Trophoblast cell (in vitro differentiated cells and primary cell): Measurements from ENCODE around the gene KRTAP12-3.

ENCODE experiments used
- DNase-seq, 2 donors: peaks; one replicate each; pipeline ENCODE4 v3.0.0-alpha.2; 2016
- H2AFZ ChIP-seq: 2 replicates; pipeline ENCODE4 v1.6.1; 2013; ENCODE audit warnings: low read length, moderate library complexity, mild to moderate bottlenecking; ENCODE audit not compliant: insufficient read depth, poor library complexity
- H2AK5ac ChIP-seq: 2 replicates; pipeline ENCODE4 v1.6.1; 2013; ENCODE audit warnings: mild to moderate bottlenecking, low read length
- H2BK120ac ChIP-seq: 2 replicates; pipeline ENCODE4 v1.6.1; 2013; ENCODE audit warnings: low read length, mild to moderate bottlenecking, moderate library complexity; ENCODE audit not compliant: insufficient read depth, poor library complexity
- H2BK12ac ChIP-seq: 2 replicates; pipeline ENCODE4 v1.6.1; 2013; ENCODE audit warnings: mild to moderate bottlenecking, low read length, moderate library complexity
- H2BK5ac ChIP-seq: 2 replicates; pipeline ENCODE4 v1.6.1; 2013; ENCODE audit warnings: low read length, low read depth, moderate library complexity, mild to moderate bottlenecking; ENCODE audit not compliant: poor library complexity
- H3K14ac ChIP-seq: 2 replicates; pipeline ENCODE4 v1.6.1; 2013; ENCODE audit warnings: mild to moderate bottlenecking, low read length
- H3K18ac ChIP-seq: 2 replicates; pipeline ENCODE4 v1.6.1; 2013; ENCODE audit warnings: mild to moderate bottlenecking, low read length
- H3K23ac ChIP-seq: 2 replicates; pipeline ENCODE4 v1.6.1; 2013; ENCODE audit warnings: low read length
- H3K27ac ChIP-seq: 2 replicates; pipeline ENCODE4 v1.5.1; 2013; ENCODE audit warnings: low read depth, mild to moderate bottlenecking, inconsistent platforms, low read length, moderate library complexity
- H3K27me3 ChIP-seq: 2 replicates; pipeline ENCODE4 v1.6.1; 2013; ENCODE audit warnings: inconsistent platforms, mild to moderate bottlenecking, low read length, moderate library complexity; ENCODE audit not compliant: insufficient read depth
- H3K36me3 ChIP-seq, 2 experiments: 1 replicate in 1 of 2; 2 replicates in 1 of 2; pipeline ENCODE4 v1.6.1; 2013; ENCODE audit warnings: low read length in 2 of 2, mild to moderate bottlenecking in 2 of 2, moderate library complexity in 1 of 2; ENCODE audit not compliant: insufficient read depth in 2 of 2, control insufficient read depth in 1 of 2
- H3K4ac ChIP-seq: 2 replicates; pipeline ENCODE4 v1.6.1; 2013; ENCODE audit warnings: low read depth, mild to moderate bottlenecking, low read length, moderate library complexity
- H3K4me1 ChIP-seq, 2 experiments: 1 replicate in 1 of 2; 2 replicates in 1 of 2; pipeline ENCODE4 v1.6.1; 2013; ENCODE audit warnings: low read length in 2 of 2, mild to moderate bottlenecking in 2 of 2, moderate library complexity in 1 of 2; ENCODE audit not compliant: insufficient read depth in 2 of 2, control insufficient read depth in 1 of 2
- H3K4me2 ChIP-seq: 2 replicates; pipeline ENCODE4 v1.6.1; 2013; ENCODE audit warnings: inconsistent platforms, mild to moderate bottlenecking, low read length, moderate library complexity
- H3K4me3 ChIP-seq: 2 replicates; pipeline ENCODE4 v1.5.1; 2013; ENCODE audit warnings: mild to moderate bottlenecking, low read depth, low read length, inconsistent platforms
- H3K79me1 ChIP-seq: one replicate; pipeline ENCODE4 v1.6.1; 2013; ENCODE audit warnings: low read length
- H3K79me2 ChIP-seq: 2 replicates; pipeline ENCODE4 v1.6.1; 2013; ENCODE audit warnings: low read length, mild to moderate bottlenecking; ENCODE audit not compliant: control insufficient read depth, insufficient read depth, poor library complexity
- H3K9ac ChIP-seq: 2 replicates; pipeline ENCODE4 v1.6.1; 2013; ENCODE audit warnings: mild to moderate bottlenecking, low read length
- H3K9me3 ChIP-seq: 2 replicates; pipeline ENCODE4 v1.6.1; 2013; ENCODE audit warnings: low read depth, mild to moderate bottlenecking, control low read depth, inconsistent platforms, low read length; ENCODE audit not compliant: insufficient read depth
- H4K12ac ChIP-seq: 2 replicates; pipeline ENCODE4 v1.6.1; 2013; ENCODE audit warnings: low read depth, mild to moderate bottlenecking, low read length, moderate library complexity
- H4K8ac ChIP-seq: 2 replicates; pipeline ENCODE4 v1.6.1; 2013; ENCODE audit warnings: low read depth, mild to moderate bottlenecking, low read length, moderate library complexity
- H4K91ac ChIP-seq: one replicate; pipeline ENCODE4 v1.6.1; 2013; ENCODE audit warnings: low read depth, mild to moderate bottlenecking, low read length, moderate library complexity
- WGBS: extraction: QIAGEN DNeasy Blood & Tissue Kit; methylation state at CpG from one replicate; pipeline ENCODE4 v1.1.7; 2013; ENCODE audit warnings: missing lambda C conversion rate; ENCODE audit not compliant: insufficient read length, insufficient coverage; ENCODE audit errors: extremely low coverage; 5-methylcytosine and 5-hydroxymethylcytosine counted together

KRTAP12-3 gene

GRCh38 chr21:44667612-44668011, 9.9 kb downstream of the KRTAP12-3 start:
- no peaks in the 10 kb centered on the region for H3K27me3 ChIP-seq
- DNase-seq: no peak
- H4K8ac ChIP-seq: no peak overlapping the region
- H3K4me2 ChIP-seq: no peak overlapping the region
- H4K12ac ChIP-seq: no peak overlapping the region
- WGBS: no CpG with 5 or more reads among the region's 1 CpG
- no peak overlapping the region for H3K27ac ChIP-seq
- H2BK5ac ChIP-seq: no peak overlapping the region
- no peak overlapping the region for H3K18ac ChIP-seq
- H2AFZ ChIP-seq: no peak overlapping the region
- no peak overlapping the region for H3K4me3 ChIP-seq
- H3K4ac ChIP-seq: no peak overlapping the region
- no peak overlapping the region for H2AK5ac ChIP-seq
- peaks cover 19% of the 10 kb centered on the region for H3K9me3 ChIP-seq
- H3K79me2 ChIP-seq: peaks cover 2% of the 10 kb centered on the region
- no peak overlapping the region for H2BK12ac ChIP-seq
- H4K91ac ChIP-seq: no peak overlapping the region
- no peak overlapping the region for H3K14ac ChIP-seq
- H2BK120ac ChIP-seq: no peak overlapping the region
- no peaks in the 10 kb centered on the region for H3K36me3 ChIP-seq
- no peaks in the 10 kb centered on the region for H3K4me1 ChIP-seq
- no peak overlapping the region for H3K23ac ChIP-seq
- H3K9ac ChIP-seq: no peak overlapping the region
- H3K79me1 ChIP-seq: no peaks in the 10 kb centered on the region

GRCh38 chr21:44670642-44671432, 13.1 kb downstream of the KRTAP12-3 start:
- no peak overlapping the region for H3K23ac ChIP-seq
- H2BK120ac ChIP-seq: no peak overlapping the region
- no peak overlapping the region for H4K91ac ChIP-seq
- H3K4me2 ChIP-seq: no peak overlapping the region
- no peak for DNase-seq
- H3K79me2 ChIP-seq: peaks cover 2% of the 10 kb centered on the region
- H3K9ac ChIP-seq: peak overlapping the region; percentile 37
- no peaks in the 10 kb centered on the region for H3K36me3 ChIP-seq
- no peak overlapping the region for H3K18ac ChIP-seq
- no peak overlapping the region for H4K8ac ChIP-seq
- no CpG with 5 or more reads among the region's 3 CpGs for WGBS
- no peak overlapping the region for H3K4ac ChIP-seq
- no peak overlapping the region for H2AK5ac ChIP-seq
- no peak overlapping the region for H2AFZ ChIP-seq
- no peak overlapping the region for H2BK5ac ChIP-seq
- no peak overlapping the region for H3K4me3 ChIP-seq
- peaks cover 19% of the 10 kb centered on the region for H3K9me3 ChIP-seq
- no peak overlapping the region for H3K14ac ChIP-seq
- no peaks in the 10 kb centered on the region for H3K27me3 ChIP-seq
- no peak overlapping the region for H2BK12ac ChIP-seq
- H3K4me1 ChIP-seq: no peaks in the 10 kb centered on the region
- H4K12ac ChIP-seq: no peak overlapping the region
- H3K27ac ChIP-seq: no peak overlapping the region
- H3K79me1 ChIP-seq: no peaks in the 10 kb centered on the region

GRCh38 chr21:44671911-44672310, 14.2 kb downstream of the KRTAP12-3 start:
- WGBS: no CpG with 5 or more reads among the region's 1 CpG

GRCh38 chr21:44677881-44678280, 20.1 kb downstream of the KRTAP12-3 start:
- no peak overlapping the region for H2BK12ac ChIP-seq
- WGBS: no CpG with 5 or more reads among the region's 13 CpGs
- no peak overlapping the region for H3K4ac ChIP-seq
- H3K79me1 ChIP-seq: no peaks in the 10 kb centered on the region
- no peak overlapping the region for H3K4me3 ChIP-seq
- H2BK5ac ChIP-seq: no peak overlapping the region
- no peak overlapping the region for H3K27ac ChIP-seq
- H2AFZ ChIP-seq: no peak overlapping the region
- no peak overlapping the region for H3K18ac ChIP-seq
- no peak overlapping the region for H3K23ac ChIP-seq
- H4K8ac ChIP-seq: no peak overlapping the region
- no peak overlapping the region for H4K12ac ChIP-seq
- DNase-seq: no peak
- H3K9me3 ChIP-seq: no peaks in the 10 kb centered on the region
- no peaks in the 10 kb centered on the region for H3K36me3 ChIP-seq
- no peaks in the 10 kb centered on the region for H3K79me2 ChIP-seq
- no peak overlapping the region for H2BK120ac ChIP-seq
- H3K14ac ChIP-seq: no peak overlapping the region
- no peaks in the 10 kb centered on the region for H3K4me1 ChIP-seq
- H2AK5ac ChIP-seq: no peak overlapping the region
- no peak overlapping the region for H3K9ac ChIP-seq
- H4K91ac ChIP-seq: no peak overlapping the region
- H3K4me2 ChIP-seq: no peak overlapping the region
- no peaks in the 10 kb centered on the region for H3K27me3 ChIP-seq

More at GRCh38 chr21:44671911-44672310, 14.2 kb downstream of the KRTAP12-3 start:
- Histone ChIP-seq H2AFZ (no peak overlapping the region), H2AK5ac (no peak overlapping the region), H3K79me2 (no peaks in the 10 kb centered on the region), H3K27ac (no peak overlapping the region), H3K36me3 (no peaks in the 10 kb centered on the region), H3K79me1 (no peaks in the 10 kb centered on the region), H2BK5ac (no peak overlapping the region), H3K9me3 (peaks cover 15% of the 10 kb centered on the region), H3K4ac (no peak overlapping the region), H3K23ac (no peak overlapping the region), H4K8ac (no peak overlapping the region), H4K91ac (no peak overlapping the region), H3K4me1 (no peaks in the 10 kb centered on the region), H2BK120ac (no peak overlapping the region), H3K4me2 (no peak overlapping the region), H3K4me3 (no peak overlapping the region), H4K12ac (no peak overlapping the region), H3K27me3 (no peaks in the 10 kb centered on the region), H3K9ac (no peak overlapping the region), H3K18ac (no peak overlapping the region), H2BK12ac (no peak overlapping the region), H3K14ac (no peak overlapping the region)
- no peak for DNase-seq
